ENCODE data around the gene DHX8.
"Not testable (repeated sequence)": the region's sequence is repeated elsewhere in the genome, so short reads cannot be mapped to it uniquely, and the experiment has no call there.

The DHX8 gene

DNA sequence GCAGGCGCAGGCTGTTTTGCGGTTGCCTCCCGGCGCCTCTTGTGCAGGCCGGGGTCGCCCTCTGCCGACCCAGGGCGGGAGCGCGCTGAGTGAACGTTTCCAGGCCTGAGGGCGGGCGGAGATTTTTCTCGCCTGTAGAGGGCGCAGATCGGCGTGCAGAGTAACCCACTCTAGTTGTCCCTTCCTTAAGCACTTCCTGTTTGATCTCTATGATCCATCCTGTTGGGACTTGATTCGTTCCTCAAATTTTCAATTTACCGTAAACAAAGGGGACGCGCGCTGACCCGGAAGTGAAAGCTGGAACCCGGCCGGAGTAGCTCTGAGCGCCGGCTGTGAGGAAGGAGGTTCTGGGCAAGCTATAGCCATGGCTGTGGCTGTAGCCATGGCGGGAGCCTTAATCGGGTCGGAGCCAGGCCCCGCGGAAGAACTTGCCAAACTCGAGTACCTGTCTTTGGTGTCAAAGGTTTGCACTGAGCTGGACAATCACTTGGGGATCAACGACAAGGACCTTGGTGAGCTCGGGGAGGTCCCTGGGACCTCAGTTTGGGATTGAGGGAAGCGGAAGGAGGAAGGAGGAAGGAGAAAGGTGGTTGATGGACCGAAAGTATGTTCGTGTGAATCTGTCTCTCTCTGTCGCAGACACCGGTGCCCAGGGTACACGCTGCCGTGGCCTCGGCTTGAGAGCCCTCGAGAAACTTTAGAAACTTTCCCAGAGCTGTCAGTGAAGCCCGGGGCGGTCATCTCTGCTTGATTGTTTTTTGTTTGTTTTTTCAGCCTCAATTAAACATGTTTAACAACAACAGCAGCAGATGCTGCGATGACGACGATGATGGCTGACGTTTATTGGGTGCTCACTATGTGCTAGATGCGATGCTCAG, at the start of gene DHX8:
TSS of gene DHX8 (plus strand) at position 302 of the 878 bp plus-strand sequence. CDS start at position 365, 63 bp downstream.
- DNase-seq (ENCODE audit: low read depth in 2 of 2) = peak; percentile 98 to 99

DNA sequence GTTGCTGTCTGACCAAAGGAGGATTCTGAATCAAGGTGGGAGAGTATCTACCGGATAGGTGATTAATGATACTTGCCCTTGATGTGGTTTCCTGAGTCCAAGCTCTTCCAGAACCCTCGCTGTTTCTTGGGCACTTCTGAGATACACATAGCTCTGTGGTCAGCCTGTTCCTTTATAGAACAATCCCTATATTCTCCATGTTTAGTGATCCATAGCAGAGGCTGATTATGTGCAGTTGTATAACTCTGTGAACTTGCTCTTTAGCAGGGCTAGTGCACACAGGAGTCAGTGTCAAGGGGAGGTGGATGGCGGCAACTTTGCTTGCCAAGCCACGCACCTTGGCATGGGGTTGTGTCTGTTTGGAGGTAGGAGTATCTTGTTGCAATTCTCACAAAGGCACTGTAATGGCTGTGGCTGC, 48.9 kb upstream of the DHX8 start:
- no peak for DNase-seq (ENCODE audit: low read depth in 2 of 2)

DNA sequence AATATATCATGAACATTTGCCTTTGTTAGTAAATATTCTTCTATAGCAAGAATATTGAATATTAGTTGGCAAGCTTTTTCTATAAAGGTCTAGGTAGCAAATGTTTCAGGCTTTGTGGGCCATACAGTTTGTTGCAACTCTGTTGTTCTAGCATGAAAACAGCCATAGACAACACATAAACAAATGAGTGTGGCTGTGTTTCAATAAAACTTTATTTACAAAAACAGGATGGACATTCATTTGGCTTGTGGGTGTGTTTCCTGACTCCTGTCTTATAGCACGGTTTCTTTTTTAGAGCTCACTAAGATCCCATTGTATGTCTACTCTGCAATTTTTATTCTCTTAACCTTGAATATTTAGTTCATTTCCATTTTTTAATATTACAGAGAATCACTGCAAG, 46.0 kb upstream of the DHX8 start:
- no peak for DNase-seq (ENCODE audit: low read depth in 2 of 2)

DNA sequence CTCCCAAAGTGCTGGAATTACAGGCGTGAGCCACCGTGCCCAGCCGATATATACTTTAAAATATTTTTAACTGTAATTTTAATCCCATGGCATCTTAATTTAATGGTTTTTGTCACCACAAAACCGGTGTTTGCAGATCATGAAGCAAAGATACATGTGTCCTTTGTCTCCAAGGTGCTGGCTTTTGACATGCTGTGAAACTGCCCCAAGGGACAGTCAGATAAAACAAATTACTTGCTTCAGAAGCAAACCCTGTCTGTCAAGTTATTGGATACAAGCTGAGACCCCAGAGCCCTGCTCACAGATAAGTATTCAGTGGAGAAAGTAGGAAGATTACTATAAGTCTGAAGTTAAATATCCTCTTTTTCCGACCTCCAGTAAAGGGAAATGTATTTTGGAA, 45.1 kb upstream of the DHX8 start:
- no peak for DNase-seq (ENCODE audit: low read depth in 2 of 2)

DNA sequence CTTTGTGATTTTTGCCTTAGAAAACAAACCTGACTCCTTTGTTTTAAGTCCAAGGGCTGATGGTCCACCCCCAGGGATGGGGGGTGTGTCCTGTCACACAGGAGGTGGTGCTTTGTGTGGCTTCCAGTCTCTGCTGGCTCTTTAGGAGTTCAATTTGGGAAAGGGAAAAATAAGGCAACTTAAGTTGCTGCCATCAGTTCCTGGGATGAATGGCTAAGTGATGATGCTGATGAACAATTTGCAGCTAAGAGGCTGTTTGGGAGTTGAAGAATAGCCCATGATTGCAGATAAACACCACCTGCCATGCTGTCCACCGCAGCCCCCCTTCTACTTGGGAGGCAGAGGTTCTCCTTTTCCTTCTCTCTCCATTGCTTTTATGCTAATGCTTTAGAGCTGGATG, 44.7 kb upstream of the DHX8 start:
- no peak for DNase-seq (ENCODE audit: low read depth in 2 of 2)

DNA sequence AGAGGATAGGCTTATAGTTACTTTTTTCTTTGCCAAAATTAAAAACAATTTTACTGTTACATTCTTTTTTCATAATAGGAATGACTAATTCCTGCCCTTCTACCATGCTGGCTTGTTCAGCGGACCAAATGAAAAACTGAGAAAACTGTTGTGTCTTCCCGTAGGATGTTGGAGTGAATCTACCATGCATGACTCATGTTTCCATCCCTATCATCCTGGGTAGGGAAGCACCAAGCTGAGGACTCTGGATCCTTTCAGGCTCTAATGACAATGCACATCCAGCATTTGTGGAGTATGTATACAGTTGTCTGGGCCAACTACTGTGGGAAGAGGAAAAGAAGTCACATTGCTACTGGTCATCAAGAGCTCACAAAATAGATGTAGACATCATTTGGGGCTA, 41.1 kb upstream of the DHX8 start:
- DNase-seq (ENCODE audit: low read depth in 2 of 2) = no peak

DNA sequence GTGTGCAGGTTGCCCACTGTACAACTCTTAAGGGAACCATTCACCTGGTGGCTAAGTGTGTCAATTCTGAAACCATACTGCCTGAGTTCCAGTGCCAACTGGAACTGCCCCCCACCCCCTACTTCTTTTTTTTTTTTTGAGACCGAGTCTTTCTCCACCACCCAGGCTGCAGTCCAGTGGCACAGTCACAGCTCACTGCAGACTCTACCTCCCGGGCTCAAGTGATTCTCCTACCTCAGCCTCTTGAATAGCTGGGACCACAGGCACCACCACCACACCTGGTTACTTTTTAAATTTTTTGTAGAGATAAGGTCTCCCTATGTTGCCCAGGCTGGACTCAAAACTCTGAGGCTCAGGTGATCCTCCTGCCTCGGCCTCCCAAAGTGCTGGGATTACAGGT, 40.4 kb upstream of the DHX8 start:
- DNase-seq (ENCODE audit: low read depth in 2 of 2) = no peak

DNA sequence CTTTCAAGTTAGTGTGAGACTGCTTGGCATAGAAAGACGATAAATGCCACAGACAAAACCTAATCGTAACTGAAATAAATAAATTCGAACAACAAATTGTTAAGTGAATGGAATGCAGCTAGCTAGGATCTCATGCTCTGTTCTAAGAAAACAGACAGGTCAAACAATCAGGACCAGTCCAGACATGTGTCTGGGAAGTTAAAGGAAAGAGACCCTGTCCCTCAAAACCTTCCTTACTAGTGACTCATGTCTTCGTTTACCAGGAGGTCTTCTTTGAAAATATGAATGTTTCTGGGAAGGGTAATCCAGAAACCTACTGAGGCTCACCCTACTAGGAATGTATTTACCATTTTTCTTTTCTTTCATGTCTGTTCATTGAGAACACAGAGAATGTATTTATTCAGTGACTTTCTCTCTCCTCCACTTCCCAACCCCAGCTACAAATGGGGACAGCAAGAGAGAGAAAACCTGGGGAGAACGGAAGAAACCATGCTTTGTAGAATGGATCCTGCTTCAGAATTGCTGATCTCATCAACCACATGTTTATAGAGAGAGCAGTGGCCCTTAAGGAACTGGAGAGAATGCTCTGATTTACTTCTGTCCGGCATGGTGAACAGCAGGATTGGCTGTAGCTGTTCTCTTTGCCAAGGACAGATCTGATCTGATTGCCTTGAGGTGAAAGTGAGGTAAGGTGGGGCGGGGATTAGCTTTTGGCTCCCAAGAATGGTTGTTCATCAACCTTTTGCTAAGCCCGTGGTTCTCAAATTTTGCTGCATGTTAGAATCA, 39.4 kb upstream of the DHX8 start:
- no peak for DNase-seq (ENCODE audit: low read depth in 2 of 2)

DNA sequence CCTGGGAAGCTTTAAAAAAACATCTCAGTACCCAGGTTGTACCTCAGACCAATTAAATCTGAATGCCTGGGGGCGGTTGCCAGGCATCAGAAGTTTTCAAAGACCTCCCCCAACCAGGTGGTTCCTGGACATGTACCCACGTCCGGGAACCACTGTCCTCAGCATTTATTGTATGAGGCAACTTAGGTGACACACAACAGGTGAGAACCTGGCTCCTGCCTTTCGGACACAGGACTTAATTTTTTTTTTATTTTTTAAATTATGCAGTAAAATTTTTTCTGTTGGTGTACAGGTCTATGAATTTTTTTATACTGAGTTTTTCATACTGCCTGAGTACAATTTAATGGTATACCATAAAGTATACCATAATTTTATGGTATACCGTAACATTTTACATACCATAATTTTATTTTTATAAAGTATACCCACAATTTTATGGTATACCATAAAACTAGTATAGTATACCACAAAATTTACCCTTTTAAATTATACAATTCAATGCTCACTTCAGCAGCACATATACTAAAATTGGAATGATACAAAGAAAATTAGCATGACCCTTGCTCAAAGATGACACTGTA, 38.7 kb upstream of the DHX8 start:
- no peak for DNase-seq (ENCODE audit: low read depth in 2 of 2)

DNA sequence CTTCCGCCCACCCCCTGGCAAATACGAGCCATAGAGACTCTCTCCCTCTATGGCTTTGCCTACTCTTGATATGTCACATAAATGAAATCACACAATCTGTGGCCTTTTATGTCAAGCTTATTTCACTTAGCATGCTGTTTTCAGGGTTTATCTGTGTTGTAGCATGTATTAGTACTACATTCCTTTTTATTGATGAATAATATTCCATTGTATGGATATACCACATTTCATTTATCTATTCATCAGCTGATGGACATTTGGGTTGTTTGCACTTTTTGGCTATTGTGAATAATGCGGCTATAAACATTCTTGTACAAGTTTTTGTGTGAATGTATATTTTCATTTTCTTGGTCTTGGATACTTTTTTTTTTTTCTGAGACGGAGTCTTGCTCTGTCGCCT, 37.0 kb upstream of the DHX8 start:
- DNase-seq (ENCODE audit: low read depth in 2 of 2) = no peak

DNA sequence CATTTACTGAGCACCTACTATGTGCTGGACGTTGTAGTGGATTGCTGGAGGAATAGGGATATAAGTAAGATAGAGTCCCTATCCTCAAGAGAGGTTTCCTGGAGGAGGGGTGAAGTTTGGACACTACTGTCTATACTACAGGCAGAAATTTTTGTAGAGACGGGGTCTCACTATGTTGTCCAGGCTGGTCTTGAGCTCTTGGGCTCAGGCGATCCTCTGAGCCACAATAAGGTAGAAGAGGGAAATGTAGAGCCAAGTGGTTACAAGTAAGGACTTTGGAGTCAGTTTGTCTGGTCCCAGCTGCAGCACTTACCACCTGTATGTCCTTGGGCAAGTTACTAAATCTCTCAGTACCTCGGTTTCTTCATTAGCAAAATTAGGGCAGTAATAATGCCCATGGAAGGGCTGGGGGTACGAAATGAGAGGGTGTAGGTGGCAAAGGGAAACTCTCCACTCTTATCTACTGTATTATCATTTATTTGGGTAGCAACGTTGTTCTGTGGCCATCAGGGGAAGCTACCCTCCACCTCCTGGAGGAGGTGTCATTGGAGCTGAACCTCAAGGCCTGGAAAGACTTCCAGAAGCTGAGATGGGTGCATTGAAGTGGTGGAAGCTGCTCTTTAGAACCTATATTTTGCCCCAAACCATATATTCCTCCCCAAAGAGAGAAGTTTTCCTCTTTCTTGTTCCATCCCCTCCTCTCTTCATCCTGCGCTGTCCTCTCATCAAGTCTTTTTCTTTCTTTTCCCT, 34.9 kb upstream of the DHX8 start:
- DNase-seq (ENCODE audit: low read depth in 2 of 2) = no peak

DNA sequence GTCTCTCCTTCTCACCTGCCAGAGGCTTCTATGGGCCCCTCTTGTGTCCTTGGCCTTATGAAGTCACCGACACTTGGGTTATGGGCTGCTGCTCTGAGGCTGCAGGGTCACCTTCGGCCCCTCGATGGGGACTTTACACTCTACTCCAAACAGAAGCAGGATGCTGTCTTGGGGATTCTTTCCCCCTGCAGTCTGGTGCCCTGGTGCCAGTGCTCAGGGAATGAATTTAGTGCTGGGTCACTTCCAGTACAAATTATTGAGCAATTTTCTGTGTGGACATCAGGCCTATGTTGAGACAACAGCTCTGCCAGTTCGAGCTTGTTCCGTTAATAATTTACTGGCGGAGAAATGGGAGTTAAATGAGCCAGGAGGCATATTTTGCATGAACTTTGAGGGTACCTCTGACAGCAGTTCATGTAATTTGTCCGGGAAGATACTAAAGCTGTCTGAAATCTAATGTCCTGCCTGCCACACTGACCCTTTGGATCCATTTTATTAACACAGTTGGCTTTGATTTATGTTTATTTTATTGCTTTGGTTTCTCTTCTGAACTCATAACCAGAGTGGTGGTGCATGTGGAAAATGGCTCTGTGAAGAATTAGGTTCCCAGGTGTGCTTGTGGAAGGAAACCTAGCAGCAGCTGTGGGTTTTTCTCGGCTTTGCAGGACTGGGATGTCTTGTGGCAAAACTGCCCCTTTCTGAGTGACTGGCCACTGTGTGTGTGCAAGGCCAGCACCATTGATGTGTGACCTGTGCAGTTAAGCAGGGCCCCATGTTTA, 34.1 kb upstream of the DHX8 start:
- DNase-seq (ENCODE audit: low read depth in 2 of 2) = no peak

DNA sequence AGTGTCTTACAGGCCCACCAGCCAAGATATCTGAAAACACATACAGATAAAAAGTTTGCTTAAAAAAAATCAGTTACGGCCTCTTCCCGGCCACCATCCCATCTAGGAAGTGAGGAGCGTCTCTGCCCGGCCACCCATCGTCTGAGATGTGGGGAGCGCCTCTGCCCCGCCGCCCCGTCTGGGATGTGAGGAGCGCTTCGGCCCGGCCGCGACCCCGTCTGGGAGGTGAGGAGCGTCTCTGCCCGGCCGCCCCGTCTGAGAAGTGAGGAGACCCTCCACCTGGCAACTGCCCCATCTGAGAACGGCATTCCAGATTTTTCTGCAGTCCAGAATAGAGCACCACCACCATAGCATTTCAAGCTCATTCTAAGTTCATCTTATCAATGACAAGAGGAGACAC, 33.0 kb upstream of the DHX8 start:
- DNase-seq (ENCODE audit: low read depth in 2 of 2) = not testable (repeated sequence)

DNA sequence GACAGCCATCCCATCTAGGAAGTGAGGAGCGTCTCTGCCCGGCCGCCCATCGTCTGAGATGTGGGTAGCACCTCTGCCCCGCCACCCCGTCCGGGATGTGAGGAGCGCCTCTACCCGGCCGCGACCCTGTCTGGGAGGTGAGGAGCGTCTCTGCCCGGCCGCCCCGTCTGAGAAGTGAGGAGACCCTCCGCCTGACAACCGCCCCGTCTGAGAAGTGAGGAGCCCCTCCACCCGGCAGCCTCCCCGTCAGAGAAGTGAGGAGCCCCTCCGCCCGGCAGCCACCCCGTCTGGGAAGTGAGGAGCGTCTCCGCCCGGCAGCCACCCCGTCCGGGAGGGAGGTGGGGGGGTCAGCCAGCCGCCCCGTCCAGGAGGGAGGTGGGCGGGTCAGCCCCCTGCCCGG, 32.0 kb upstream of the DHX8 start:
- not testable (repeated sequence) for DNase-seq (ENCODE audit: low read depth in 2 of 2)

DNA sequence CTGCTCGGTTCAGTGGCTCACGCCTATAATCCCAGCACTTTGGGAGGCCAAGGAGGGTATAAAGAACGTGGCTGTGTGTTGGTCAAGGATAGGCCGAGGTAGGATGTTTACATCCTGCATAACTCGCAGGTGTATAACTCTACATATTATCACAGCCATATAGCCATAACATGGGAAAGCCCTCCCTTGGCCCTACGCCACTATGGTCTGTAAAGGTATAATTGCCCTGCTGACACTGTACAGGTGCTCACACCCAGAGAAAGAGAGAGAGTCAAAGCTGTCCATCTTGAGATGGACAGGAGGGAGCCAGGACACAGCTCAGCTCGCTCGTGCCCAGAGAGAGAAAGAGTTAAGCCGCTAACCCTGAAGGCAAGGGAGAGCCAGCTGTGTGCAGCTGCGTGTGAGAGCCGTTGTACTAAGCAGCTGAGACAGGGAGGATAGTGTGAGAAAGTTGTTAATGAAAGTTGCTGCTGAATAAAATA, 30.4 kb upstream of the DHX8 start:
- no peak for DNase-seq (ENCODE audit: low read depth in 2 of 2)

DNA sequence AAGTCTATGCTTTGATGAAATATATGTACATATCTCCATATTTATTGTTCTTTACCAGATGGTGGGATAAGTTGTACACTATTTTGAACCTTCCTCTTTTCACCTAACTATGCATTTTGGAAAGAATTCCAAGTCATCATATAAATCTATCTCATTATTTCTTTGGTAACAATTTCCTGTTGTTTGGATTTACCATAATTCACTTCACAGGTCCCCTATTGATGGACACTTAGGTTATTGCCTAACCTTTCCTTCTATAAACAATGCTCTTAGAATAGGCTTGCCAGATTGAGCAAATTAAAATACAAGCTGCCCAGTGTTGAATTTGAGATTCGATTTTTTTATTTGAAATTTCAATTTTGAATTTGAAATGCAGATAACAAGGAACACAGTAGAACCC, 28.9 kb upstream of the DHX8 start:
- DNase-seq (ENCODE audit: low read depth in 2 of 2) = no peak

DNA sequence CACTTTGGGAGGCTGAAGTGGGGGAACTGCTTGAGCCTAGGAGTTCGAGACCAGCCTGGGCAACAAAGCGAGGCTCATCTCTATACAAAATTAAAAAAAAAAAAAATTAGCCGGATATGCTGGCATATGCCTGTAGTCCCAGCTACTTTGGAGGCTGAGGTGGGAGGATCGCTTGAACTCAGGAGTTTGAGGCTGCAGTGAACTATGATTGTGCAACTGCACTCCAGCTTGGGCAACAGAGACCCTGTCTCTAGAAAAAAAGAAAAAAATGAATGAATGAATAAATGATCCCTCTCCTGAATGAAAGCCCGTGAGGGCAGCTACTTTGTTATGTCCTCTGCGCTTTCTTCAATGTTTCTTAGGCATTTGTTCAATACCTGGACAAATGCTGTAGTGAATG, 27.7 kb upstream of the DHX8 start:
- no peak for DNase-seq (ENCODE audit: low read depth in 2 of 2)

DNA sequence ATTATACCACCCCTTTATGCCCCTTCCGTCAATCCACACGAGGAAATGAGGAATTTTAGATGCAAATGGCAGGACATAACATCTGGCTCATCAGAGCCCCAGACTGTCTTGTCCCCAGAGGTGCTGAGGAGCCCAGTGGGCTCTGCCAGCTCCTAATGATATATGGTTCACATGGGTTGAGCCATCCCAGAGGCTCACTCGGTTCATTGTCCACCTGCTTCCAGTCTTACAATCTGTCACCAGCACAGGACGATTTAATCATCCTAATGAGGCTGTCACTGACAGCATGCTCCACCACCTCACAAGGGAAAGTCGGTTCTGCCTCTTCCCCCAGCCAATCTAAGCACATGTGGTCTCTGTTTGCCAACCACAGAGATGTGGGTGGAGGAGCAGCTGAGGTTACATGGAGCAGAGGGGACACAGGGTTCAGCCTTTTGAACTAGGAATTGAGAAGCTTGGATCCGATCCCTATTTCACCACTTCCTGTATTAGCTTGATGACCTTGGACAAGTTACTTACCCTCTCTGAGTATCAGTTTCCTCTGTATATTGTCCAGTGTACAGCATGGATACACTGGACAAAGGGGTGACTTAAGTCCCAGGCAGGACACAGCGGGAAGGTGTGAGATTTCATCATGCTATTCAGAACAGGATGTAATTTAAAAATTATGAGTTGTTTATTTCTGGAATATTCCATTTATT, 27.0 kb upstream of the DHX8 start:
- DNase-seq (ENCODE audit: low read depth in 2 of 2) = no peak

DNA sequence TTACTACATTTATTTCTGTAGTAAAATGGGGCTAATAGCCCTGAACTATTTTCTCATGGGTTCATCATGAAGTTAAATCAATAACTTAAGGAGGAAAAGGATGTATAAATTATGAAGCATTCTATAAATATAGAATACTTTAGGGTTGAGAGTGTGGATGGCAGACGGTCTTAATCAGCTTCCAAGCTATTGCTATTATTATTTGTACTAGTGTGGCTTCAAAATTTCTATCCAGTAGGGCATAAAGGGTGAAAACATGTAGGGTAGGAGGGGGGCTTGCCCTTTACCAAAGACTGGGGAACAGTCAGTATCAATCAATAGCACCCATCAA, 26.4 kb upstream of the DHX8 start:
- DNase-seq (ENCODE audit: low read depth in 2 of 2) = no peak

DNA sequence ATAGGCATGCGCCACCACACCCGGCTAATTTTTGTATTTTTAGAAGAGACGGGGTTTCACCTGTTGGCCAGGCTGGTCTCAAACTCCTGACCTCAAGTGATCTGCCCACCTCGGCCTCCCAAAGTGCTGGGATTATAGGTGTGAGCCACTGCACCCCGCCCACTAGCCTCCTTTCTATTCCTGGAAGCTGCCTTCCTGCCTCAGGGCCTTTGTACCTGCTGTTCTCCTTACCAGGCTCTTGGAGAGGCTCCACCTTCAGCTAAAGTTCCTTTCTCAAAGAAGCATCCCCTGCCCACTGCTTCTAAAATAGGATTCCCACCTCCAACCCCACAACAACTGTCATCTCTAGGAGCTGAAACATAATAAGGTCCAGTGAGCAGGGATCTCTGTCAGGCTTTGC, 23.9 kb upstream of the DHX8 start:
- DNase-seq (ENCODE audit: low read depth in 2 of 2) = not testable (repeated sequence)

DNA sequence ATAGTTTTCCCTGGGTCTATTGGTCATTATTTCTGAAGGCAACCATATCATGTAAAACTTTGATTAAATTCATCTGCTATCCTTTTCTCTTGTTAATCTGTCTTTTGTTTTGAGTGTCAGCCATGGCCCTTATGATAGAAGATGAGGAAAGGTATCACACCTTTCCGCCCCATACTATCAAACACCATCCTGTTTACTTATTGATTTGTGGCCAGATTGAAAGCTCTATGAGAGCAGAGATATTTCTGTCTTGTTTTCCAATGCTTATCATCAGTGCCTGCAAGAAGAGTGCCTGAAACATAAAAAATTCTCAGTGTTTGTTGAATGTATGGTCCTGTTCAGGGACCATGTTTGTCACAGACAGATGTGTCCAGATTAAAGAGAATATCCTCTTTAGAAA, 22.6 kb upstream of the DHX8 start:
- DNase-seq (ENCODE audit: low read depth in 2 of 2) = no peak
